Ectodermal cell (in vitro differentiated cells): ENCODE data around the gene DEPDC5.

Source experiments
- H3K27ac ChIP-seq: 2 replicates; pipeline ENCODE4 v1.7.0; 2013; ENCODE audit warnings: mild to moderate bottlenecking, low read depth, low read length; ENCODE audit not compliant: insufficient read depth, poor library complexity, severe bottlenecking
- H3K27me3 ChIP-seq: 2 replicates; pipeline ENCODE4 v1.7.0; 2013; ENCODE audit warnings: mild to moderate bottlenecking, low read length; ENCODE audit not compliant: insufficient read depth, control insufficient read depth, poor library complexity, severe bottlenecking
- H3K36me3 ChIP-seq: one replicate; pipeline ENCODE4 v1.7.0; 2013; ENCODE audit warnings: low read length; ENCODE audit not compliant: control insufficient read depth, insufficient read depth
- H3K4me1 ChIP-seq: one replicate; pipeline ENCODE4 v1.7.0; 2013; ENCODE audit warnings: low read length; ENCODE audit not compliant: control insufficient read depth, insufficient read depth
- H3K4me3 ChIP-seq: 2 replicates; pipeline ENCODE4 v1.7.0; 2013; ENCODE audit warnings: low read depth, low read length, control low read depth; ENCODE audit not compliant: insufficient read depth
- H3K9me3 ChIP-seq: 2 replicates; pipeline ENCODE4 v1.7.0; 2013; ENCODE audit warnings: mild to moderate bottlenecking, low read length, moderate library complexity; ENCODE audit not compliant: control insufficient read depth
- WGBS, 2 experiments: methylation state at CpG; one replicate each; pipeline ENCODE4 v1.1.7; 2013; ENCODE audit warnings: missing lambda C conversion rate in 2 of 2; 5-methylcytosine and 5-hydroxymethylcytosine counted together

Gene DEPDC5

DNA sequence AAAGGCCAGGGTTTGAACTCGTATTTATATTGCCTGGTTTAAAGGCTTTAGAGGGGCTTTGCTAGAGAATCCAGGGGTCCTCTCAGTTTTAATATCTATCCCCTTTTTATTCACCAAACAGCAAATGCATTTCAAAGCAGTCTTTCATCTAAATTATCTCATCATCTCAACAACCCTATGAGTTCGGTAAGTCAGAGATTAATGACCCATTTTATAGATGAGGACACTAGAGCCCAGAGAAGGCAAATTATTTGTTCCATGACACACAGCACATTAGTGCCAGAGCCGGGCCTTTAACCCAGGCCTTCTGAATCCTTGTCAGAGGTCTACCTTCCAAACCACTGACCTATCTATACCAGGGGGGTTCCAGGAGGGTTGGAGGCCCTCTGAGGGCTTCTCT, 173.7 kb downstream of the DEPDC5 start:
- no peak overlapping the region for H3K4me3 ChIP-seq
- no peaks in the 10 kb centered on the region for H3K9me3 ChIP-seq
- H3K27ac ChIP-seq = no peak overlapping the region
- H3K4me1 ChIP-seq = peaks cover 4% of the 10 kb centered on the region
- H3K27me3 ChIP-seq = no peaks in the 10 kb centered on the region
- 89 to 96% methylated on average over 3 of the region's 3 CpGs for WGBS, 2 experiments
- no peaks in the 10 kb centered on the region for H3K36me3 ChIP-seq

DNA sequence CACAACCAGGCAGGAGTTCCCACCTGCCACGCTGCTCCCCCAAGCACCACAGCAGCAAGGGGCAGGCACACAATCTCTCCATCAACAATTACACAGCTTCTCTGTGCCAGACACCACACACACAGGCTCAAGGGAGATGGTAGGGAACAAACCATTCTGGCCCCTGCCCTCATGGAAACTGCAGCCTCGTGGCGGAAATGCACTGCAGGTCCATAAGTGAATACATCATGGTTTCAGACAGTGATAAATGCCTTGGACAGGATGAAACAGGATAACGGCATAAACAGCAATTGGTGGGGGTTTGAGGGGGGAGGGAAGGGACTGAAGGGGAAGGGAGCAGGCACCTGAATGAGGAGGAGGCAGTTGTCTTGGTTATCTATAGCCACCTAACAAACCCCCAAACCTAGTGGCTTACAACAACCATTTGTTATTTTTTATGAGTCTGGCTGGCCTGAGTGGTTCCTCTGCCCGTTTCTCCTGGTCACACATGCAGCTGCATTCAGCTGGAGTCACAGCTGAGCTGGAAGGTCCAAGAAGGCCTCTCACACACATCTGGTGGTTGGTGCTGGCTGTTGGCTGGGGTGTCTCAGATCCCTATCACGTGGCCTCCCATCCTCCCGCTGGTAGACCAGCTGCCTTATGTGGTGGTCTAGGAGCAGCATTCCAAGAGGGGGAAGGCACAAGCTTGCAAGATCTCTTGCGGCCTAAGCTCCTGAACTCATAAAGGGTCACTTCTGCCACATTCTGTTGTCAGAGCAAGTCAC, 175.5 kb downstream of the DEPDC5 start:
- WGBS, 2 experiments = 88% methylated on average over 8 of the region's 8 CpGs
- peaks cover 4% of the 10 kb centered on the region for H3K4me1 ChIP-seq
- no peak overlapping the region for H3K27ac ChIP-seq
- H3K9me3 ChIP-seq = no peaks in the 10 kb centered on the region
- H3K27me3 ChIP-seq = no peaks in the 10 kb centered on the region
- H3K4me3 ChIP-seq = no peak overlapping the region
- H3K36me3 ChIP-seq = no peaks in the 10 kb centered on the region

DNA sequence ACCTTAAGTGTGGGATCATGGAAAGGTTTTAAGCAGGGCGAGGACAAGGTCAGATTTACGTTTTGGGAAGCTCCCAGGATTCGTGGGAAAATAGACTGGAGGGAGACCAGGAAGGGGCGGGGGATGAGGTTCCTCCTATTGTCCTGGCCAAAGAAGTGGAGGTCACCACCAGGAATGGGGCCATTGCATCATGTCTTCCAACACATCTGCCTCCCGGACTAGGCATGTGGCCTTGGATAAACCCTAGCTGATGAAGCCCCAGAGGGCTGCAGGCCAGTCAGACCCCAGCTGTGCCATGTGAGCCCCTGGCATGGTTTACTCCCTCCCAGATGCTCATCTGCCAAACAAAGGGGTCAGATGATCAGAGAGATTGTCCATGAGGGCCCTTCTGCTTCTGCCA, 179.0 kb downstream of the DEPDC5 start:
- no peak overlapping the region for H3K4me3 ChIP-seq
- WGBS, 2 experiments = 89 to 91% methylated on average over 5 of the region's 5 CpGs
- peaks cover 4% of the 10 kb centered on the region for H3K4me1 ChIP-seq
- no peaks in the 10 kb centered on the region for H3K27me3 ChIP-seq
- no peaks in the 10 kb centered on the region for H3K36me3 ChIP-seq
- H3K27ac ChIP-seq = no peak overlapping the region
- no peaks in the 10 kb centered on the region for H3K9me3 ChIP-seq

DNA sequence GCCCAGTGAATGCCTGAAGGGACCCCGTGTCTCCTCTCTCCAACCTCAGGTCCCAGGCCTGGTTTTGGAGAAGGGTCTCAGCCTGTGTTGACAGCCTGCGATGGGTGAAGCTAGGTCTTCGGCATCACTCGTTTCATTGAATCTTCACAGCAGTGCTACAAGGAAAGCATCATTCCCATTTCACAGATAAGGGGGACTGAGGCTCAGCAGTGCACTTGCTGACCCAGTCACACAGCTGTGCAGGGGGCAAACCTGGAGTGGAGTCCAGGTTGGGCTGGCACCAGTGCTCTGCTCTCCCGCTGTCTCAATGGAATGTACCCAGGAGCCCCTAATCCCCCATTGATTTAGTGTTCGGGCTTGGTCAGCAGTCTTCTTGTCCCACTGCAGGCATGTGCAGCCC, 179.6 kb downstream of the DEPDC5 start:
- no peaks in the 10 kb centered on the region for H3K9me3 ChIP-seq
- H3K27me3 ChIP-seq = no peaks in the 10 kb centered on the region
- H3K36me3 ChIP-seq = no peaks in the 10 kb centered on the region
- WGBS, 2 experiments = 88 to 93% methylated on average over 6 of the region's 6 CpGs
- H3K27ac ChIP-seq = no peak overlapping the region
- H3K4me1 ChIP-seq = peaks cover 6% of the 10 kb centered on the region
- H3K4me3 ChIP-seq = no peak overlapping the region

DNA sequence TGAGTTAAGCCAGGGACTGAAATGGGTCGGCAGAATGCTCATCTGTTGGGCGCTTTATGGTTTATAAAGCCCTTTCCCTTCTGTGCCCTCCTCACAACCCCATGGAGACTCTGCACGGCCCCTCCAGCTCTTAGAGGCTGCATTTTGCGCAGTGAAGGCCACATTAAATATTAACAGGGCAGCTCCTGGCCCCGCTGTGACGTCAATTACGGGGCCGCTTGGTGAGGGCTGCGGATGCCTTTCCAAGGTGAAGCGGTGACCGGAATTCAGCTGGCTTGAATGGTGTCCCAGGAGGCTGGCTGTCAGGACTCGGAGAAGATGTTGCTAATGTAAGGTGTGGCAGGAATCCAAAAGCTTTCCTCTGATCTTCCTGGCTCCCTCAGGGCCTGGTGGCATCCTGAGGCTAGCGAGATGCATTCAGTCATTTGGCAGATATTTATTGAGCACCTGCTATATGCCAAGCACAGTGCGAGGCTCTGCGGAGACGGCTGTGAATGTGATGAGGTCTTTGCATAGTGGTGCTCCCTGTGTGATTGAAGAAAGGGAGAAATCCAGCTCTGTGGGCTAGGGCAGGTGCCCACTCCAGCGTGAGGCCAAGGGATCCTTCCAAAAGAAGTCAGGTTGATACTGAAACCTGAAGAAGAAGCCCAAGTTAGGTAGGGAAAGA, 180.1 kb downstream of the DEPDC5 start:
- no peak overlapping the region for H3K27ac ChIP-seq
- 94% methylated on average over 17 of the region's 17 CpGs for WGBS, 2 experiments

DNA sequence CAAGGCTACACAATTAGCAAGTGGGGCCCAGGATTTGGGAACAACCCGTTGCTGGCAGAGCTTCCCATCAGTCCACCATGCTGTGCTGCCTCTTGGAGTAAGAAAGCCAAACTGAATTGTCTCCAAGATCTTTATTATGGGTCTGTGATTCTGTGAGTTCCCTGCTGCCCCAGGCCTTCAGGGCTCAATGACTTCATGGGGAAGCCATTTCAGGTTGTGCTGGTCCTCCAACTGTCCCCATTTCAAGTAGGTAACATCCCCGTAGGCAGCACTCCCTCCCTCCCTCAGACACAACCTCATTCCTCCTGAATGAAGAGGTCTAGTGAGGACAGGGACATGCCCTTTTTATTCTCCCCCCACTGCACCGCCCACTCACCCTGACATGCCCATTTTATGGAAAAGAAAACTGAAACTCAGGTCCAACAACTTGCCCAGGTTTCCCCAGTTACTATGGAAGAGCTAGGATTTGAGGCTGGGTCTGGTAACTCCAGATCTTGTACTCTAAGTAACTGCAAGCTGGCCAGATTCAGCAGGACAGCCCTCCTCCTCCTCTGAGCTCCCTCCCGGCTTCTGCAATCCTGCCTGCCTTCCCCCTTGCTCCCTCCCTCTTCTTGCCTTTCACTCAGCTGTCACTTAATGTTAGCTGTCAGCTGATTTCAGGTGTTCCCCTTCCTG, 182.3 kb downstream of the DEPDC5 start:
- 41 to 48% methylated on average over 4 of the region's 4 CpGs for WGBS, 2 experiments
- H3K4me1 ChIP-seq = peaks cover 7% of the 10 kb centered on the region
- H3K36me3 ChIP-seq = no peaks in the 10 kb centered on the region
- no peaks in the 10 kb centered on the region for H3K9me3 ChIP-seq
- no peak overlapping the region for H3K27ac ChIP-seq
- H3K4me3 ChIP-seq = no peak overlapping the region
- no peaks in the 10 kb centered on the region for H3K27me3 ChIP-seq

More for the DNA sequence above, 180.1 kb downstream of the DEPDC5 start:
- Histone ChIP-seq H3K4me1 (peaks cover 7% of the 10 kb centered on the region), H3K36me3 (no peaks in the 10 kb centered on the region), H3K4me3 (no peak overlapping the region), H3K9me3 (no peaks in the 10 kb centered on the region), H3K27me3 (no peaks in the 10 kb centered on the region)

DNA sequence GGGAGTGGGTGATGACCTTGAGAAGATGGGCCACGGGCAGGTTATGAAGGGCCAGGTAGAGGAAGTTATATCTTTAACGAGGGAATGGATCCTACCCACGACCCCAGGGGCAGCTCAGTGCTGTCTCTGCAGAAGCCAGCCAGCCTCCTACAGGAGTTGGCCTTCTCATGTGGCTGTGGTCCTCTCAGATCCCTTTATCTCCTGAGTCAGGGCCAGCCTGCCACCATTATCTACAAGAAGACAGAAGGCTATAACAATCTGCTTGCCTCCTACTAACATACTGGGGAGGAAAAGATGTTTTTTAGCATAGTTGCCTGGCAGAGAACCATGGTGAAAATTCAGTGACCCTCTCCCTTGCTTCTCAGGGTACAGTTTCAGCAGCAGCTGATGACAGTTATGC, 183.5 kb downstream of the DEPDC5 start:
- Histone ChIP-seq H3K36me3 (no peaks in the 10 kb centered on the region), H3K27me3 (no peaks in the 10 kb centered on the region), H3K4me3 (no peak overlapping the region), H3K27ac (no peak overlapping the region), H3K4me1 (peaks cover 7% of the 10 kb centered on the region), H3K9me3 (no peaks in the 10 kb centered on the region)
- 86 to 87% methylated on average over 3 of the region's 3 CpGs for WGBS, 2 experiments

DNA sequence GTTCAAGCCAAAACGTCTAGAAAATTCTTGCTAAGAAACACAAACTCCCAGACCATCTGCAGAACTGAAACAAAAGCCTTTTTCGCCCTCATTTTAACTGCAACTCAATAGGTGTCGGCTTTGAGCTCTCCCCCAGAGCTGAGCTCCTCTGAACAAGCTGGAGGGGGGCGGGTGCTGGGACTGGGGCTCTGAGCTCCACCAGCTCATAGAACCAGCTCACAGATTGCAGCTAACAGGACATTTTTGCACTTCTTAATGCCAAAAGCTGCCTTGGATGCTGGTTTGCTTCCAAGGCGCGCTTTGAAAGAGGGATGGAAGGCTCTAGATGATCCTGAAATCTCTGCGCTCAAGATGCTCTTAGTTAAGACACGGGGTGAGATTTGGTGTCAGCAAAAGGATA, 184.5 kb downstream of the DEPDC5 start:
- H3K27ac ChIP-seq = no peak overlapping the region
- 76 to 79% methylated on average over 8 of the region's 8 CpGs for WGBS, 2 experiments
- no peaks in the 10 kb centered on the region for H3K27me3 ChIP-seq
- H3K36me3 ChIP-seq = no peaks in the 10 kb centered on the region
- H3K9me3 ChIP-seq = no peaks in the 10 kb centered on the region
- peaks cover 7% of the 10 kb centered on the region for H3K4me1 ChIP-seq
- no peak overlapping the region for H3K4me3 ChIP-seq

DNA sequence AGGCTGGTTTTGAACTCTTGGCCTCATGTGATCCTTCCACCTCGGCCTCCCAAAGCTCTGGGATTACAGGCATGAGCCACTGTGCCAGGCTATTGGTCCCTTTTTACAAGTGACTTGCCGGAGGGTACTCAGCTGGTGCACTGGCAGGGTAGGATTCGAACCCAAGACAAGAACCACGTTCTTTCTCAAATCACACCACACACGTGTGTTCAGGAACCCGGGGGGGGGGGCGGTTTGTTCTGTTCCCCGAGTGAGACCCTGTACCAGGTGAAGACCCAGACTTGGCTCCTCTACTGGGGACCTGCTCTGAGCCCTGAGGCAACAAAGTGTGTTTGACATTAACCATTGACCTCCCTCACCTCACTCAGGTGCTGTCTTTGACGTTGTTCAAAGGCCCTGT, 186.7 kb downstream of the DEPDC5 start:
- Histone ChIP-seq H3K27ac (no peak overlapping the region), H3K27me3 (no peaks in the 10 kb centered on the region), H3K4me1 (peaks cover 7% of the 10 kb centered on the region), H3K36me3 (no peaks in the 10 kb centered on the region), H3K9me3 (no peaks in the 10 kb centered on the region), H3K4me3 (no peak overlapping the region)
- 90 to 91% methylated on average over 9 of the region's 9 CpGs for WGBS, 2 experiments

DNA sequence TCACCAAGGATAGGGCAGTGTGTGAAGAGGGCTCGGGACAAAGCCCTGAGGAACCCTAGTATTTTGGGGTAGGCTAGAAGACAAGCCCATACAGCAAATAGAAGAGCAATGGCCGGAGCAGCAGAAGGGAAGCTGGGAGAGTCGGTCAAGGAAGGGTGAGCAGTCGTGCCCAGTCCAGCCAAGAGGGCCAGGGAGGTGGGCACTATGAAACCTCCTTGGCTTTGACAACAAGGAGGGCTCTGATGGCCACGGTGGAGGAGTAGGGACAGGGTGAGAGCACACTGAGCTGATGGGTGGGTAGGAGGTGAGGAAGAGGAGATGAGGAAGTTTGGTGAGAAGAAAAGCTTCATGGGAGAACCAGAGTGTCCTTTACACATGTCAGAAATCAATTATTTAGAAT, 188.3 kb downstream of the DEPDC5 start:
- WGBS, 2 experiments = 94 to 95% methylated on average over 5 of the region's 5 CpGs
- Histone ChIP-seq H3K9me3 (no peaks in the 10 kb centered on the region), H3K36me3 (no peaks in the 10 kb centered on the region), H3K27me3 (no peaks in the 10 kb centered on the region), H3K4me3 (no peak overlapping the region), H3K27ac (no peak overlapping the region), H3K4me1 (peaks cover 3% of the 10 kb centered on the region)
